Dedifferentiated amniotic fluid mesenchymal stem cell (primary cell): Measurements from ENCODE around the gene CD81.

Experiments used
- DNase-seq: peaks from one replicate; pipeline ENCODE4 v3.0.0-alpha.2; 2016; ENCODE audit errors: extremely low spot score

Gene CD81

DNA sequence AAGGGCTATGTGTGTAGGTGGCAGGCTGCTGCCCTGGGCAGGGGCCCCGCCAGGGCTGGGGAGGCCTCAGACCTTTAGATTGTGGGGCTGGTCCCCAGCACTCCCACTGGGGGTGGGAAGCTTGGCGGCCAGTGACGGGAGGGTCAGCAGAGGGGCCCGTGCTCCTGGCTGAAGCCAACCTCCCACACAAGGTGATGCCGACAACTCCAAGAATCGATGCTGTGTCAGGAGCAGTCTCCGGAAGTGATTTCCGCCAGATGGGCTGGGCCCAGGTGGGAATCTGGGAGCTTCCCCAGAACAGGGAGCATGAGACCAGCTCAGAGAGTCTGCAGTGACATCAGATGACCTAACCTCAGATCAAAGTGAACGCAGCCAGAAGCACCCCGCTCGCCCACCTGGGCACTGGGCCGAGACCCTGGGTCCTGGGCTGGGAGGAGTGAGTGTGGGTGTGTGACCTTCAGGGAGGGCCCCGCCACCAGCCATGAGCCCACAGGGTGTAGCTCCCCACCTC lies 59.5 kb downstream of the CD81 start:
- no peak for DNase-seq

DNA sequence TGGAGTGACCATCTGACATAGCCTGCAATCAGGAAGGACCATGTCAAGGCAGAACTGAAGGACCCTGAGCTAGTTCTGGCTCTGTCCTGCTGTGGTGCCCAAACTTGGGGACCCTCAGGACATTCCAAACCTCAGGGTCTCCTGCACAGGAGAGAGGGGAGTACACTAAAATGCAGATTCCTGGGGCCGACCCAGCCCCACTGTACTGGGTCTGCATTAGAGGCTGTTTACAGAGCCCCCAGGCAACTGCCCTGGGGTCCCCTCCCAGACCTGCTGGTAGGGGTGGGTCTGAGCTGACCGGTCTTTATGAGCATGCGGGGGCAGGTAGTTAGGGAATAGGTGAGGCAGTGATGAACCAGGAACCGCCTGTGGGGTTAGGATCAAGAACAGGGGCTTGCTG lies 60.4 kb downstream of the CD81 start:
- no peak for DNase-seq

DNA sequence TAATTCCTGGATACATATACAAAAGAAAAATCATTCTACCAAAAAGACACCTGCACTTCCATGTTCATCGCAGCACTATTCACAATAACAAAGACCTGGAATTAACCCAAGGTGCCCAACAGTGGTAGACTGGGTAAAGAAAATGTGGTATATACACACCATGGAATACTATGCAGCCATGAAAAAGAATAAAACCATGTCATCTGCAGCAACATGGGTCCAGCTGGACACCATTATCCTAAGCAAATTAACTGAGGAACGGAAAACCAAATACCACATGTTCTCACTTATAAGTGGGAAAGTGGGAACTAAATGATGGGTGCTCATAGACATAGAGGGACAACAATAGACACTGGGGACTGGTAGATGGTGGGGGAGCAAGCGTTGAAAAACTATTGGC lies 62.7 kb downstream of the CD81 start:
- DNase-seq, result no peak

DNA sequence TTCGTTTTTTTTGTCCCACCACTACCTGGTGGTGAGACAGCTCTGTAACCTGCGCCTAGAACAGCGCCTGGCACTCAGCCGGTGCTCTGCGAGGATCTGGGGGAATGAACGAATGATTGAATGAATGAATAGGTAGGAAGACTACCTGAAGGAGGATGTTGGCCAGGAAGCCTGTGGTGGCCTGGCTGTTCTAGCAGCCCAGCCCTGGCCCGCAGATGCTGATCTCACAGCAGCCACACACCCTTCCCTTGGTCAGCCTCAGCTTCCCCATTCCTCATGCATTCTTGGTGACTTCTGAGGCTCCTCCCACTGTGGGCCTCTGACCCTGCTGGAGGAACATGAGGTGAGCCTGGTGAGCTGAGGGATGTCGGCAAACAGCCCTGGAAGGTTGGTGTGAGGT lies 63.5 kb downstream of the CD81 start:
- DNase-seq, result no peak

DNA sequence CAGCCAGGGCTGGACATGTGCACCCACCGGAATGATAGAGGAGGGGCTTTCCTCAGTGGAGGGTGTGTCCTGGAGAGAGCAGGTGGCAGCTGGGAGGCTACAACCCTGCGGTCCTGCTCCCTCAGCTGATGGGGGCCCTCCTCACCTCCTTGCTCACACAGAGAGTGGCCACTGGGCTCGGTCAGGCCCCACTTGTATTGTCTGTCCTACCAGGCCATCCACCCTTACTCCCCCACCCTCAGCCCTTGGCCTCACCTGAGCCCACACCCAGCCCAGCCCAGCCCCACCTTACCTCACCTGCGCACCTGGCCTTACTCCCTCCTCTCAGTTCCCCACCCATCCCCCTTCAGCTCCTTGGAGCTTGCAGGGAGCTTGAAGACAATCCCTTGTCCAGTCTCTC lies 64.1 kb downstream of the CD81 start:
- no peak for DNase-seq

DNA sequence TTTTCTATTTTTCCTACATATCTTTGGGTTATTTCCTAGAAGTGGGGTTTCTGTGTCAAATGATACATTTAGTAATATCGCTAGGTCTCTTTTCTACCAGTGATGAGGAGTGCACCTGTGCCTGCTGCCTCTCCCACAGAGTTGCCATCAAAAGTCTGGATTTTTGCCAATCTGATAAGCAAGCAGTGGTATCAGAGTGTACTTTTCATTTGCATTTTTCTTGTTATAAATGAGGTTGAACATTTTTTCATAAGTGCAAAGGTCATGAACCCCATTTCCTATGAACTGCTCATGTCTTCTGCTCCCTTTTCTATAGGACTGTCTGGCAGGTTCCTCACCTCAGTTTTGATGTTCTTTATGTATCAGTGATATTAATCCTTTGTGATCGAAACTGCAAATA lies 65.5 kb downstream of the CD81 start:
- no peak for DNase-seq

DNA sequence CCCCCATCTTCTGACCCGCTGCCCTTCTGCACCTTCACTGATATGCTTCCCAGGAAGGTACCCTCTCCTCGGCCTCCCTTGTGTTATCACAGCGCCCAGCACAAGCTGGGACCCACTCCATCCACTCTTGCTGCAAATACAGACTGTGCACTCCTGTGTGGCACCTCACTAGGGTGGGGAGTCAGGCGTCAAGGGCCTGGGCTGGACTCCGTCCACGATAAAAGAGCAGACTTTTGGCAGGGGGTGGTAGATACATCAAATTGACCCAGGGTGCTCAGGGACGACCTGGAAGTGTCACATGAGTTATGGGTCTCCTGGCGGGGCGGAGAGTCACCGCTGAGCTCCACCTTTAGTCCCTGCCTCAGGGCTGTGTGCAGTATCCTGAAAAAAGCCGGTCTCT lies 66.3 kb downstream of the CD81 start:
- DNase-seq, result no peak

DNA sequence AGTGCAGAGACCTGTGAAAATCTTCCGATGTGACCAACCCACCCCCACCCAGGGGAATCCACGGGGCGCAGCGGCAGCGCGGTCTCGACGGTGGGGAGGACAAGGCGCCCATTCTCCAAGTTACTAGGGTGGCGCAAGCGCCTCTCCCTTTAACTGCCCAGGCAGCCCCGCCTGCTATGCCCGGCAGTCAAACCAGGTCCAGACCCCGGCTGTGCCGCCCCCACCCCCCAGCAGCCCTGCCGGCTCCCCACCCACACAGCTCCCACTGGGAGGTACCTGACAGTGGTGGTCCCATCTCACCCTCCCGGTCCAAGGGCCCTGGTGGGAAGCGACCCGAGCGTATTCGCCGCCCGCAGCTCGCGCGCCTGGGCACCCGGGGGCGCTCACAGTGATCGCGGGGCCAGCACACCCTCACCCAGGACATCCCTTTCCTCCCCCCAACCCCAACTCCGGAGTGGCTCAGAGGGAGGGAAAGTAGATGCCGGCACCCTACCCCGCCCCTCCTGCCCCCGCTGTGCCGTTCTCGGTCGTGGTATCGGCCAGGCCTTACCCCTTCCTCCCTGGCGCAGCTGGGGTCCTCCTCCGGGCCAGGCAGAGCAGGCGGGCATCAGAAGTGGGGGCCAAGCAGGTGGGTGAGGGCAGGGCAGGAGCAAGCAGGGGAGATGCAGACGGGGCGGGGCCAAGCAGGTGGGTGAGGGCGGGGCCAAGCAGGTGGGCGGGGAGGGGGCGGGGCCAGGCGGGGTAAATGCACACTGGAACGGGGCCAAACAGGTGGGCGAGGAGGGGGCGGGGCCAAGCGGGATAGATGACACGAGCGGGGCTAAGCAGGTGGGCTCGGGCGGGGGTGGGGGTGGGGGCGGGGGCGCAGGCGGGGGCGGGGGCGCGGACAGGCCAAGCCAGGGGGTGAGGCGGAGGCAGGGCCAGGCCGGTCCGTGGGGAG lies 67.0 kb downstream of the CD81 start, which contains the start of gene TRPM5:
TRPM5 (minus strand) TSS at position 634 of the 940 bp plus-strand sequence. CDS start 21,478 bp downstream, outside the sequence.
- no peak for DNase-seq

DNA sequence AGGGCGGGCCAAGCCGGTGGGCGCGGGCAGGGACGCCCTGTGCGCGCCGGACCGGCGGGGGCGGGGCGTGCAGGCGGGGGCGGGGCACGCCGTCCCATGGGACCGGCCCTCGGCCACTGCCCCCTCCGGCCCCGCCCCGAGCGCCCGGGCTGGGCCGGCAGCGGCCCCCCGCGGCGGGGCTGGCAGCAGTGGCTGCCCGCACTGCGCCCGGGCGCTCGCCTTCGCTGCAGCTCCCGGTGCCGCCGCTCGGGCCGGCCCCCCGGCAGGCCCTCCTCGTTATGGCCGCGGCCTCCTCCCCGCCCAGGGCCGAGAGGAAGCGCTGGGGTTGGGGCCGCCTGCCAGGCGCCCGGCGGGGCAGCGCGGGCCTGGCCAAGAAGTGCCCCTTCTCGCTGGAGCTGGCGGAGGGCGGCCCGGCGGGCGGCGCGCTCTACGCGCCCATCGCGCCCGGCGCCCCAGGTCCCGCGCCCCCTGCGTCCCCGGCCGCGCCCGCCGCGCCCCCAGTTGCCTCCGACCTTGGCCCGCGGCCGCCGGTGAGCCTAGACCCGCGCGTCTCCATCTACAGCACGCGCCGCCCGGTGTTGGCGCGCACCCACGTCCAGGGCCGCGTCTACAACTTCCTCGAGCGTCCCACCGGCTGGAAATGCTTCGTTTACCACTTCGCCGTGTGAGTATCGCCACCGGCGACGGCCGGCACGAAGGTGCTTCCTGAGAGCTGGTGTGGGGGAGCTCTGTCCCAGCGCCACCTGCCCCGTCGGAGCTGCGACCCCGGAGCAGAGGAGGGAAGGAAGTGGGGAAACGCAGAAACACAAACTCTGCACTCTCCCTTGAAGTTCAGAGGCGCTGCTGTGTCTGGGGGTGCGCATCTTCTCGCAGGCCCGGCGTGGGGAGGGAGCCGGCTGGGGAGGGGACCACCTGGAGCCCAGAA lies 68.0 kb downstream of the CD81 start, which contains the start of gene KCNQ1:
KCNQ1 (plus strand) TSS at position 188 of the 925 bp plus-strand sequence; CDS start at position 279, 91 bp downstream.
- no peak for DNase-seq

DNA sequence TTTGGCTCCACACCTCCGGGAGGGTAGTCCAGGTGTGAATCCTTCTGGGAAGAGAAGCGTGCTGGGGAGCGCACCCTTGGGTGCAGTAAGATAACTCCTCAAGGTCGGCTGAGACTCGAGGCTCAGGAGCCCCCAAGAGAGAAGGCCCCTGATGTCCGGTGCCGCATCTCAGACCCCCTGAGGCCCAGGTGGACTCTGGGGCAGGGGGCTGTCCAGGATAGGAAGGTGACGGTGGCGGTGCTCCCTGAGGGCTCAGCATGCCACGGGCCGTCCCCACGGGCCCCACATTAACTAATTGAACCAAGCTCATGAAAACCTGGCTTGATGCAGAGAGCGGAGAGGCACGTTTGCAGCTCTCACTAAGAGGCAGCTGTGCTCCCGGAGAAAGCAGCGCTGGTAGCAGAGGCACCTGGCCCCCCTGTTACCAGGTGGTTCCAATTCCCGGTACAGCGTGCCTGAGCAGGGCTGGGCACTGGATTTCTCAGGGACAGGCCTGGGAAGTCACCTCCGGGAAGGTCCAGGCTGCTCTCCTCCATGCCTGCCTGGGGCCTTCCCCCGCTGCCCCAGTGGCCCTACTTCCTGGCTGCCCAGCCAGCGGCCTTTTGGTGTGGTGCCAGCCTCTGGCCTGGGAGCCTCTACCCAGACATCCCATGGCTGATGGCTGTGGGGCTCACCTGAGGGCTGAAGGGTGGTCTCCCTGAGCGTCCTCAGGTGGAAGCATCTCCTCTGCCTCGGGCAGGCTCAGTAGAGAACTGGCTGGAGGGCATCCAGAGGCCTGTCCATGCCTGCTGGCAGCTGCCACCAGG lies 68.8 kb downstream of the CD81 start:
- no peak for DNase-seq

DNA sequence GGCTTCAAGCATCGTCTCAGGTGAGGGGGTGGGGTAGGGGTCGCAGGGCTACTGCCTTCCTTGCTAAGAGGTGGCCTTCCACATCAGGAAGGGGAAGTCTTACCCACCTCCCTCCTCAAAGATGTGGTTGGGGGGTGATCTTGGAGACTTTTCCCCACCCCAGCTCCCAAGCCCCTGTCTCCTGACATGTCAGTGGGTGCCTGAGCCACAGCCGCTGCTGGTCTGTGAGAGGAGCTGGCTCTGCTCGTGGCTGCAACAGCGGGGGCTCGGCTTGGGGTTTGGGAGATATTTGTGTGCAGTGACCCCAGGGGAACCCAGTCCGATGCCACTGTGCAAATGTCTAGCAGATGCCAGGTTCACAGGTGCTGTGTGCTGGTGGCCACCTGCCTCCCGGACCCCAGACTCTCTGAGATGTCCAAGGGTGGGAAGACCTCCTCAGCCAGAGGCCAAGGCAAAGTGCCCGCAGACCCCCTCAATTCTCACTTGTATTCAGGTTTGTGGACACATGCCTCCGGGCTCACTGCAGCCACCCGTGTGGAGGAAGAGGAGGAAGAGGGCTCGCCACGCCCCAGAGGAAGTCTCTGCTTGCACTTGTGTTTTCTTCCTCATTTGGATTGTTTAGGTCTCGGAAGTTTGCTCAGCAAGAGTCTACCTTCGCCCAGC lies 69.6 kb downstream of the CD81 start:
- DNase-seq, result no peak
